HUES6 (cell line): ENCODE data around the gene WDR35.
A peak's percentile ranks its signal among the peaks of the same experiment; 100 is the strongest.
"Not testable (repeated sequence)": the region's sequence is repeated elsewhere in the genome, so short reads cannot be mapped to it uniquely, and the experiment has no call there.

Experiments
- H3K27ac ChIP-seq: 2 replicates; pipeline ENCODE4 v1.7.0; 2013; ENCODE audit warnings: low read depth, mild to moderate bottlenecking, low read length, inconsistent platforms
- H3K27me3 ChIP-seq: 2 replicates; pipeline ENCODE4 v1.6.1; 2013; ENCODE audit warnings: low read length; ENCODE audit not compliant: control insufficient read depth, insufficient read depth
- H3K36me3 ChIP-seq: 2 replicates; pipeline ENCODE4 v1.6.1; 2013; ENCODE audit warnings: low read length; ENCODE audit not compliant: control insufficient read depth, insufficient read depth
- H3K4me1 ChIP-seq: 2 replicates; pipeline ENCODE4 v1.6.1; 2013; ENCODE audit warnings: low read length; ENCODE audit not compliant: control insufficient read depth, insufficient read depth
- H3K4me3 ChIP-seq: 2 replicates; pipeline ENCODE4 v1.5.1; 2013; ENCODE audit warnings: low read depth, low read length
- H3K9ac ChIP-seq: one replicate; pipeline ENCODE4 v1.6.1; 2013; ENCODE audit warnings: mild to moderate bottlenecking, low read length
- H3K9me3 ChIP-seq: 2 replicates; pipeline ENCODE4 v1.6.1; 2013; ENCODE audit warnings: low read depth, low read length; ENCODE audit not compliant: control insufficient read depth, insufficient read depth

Gene WDR35

GRCh38 chr2:19880191-19880590, 109.7 kb downstream of the WDR35 start:
- not testable (repeated sequence) for H3K4me1 ChIP-seq, H3K36me3 ChIP-seq, H3K27me3 ChIP-seq, H3K27ac ChIP-seq, H3K9ac ChIP-seq, H3K9me3 ChIP-seq, H3K4me3 ChIP-seq

GRCh38 chr2:19879120-19879519, 110.8 kb downstream of the WDR35 start:
- Histone ChIP-seq H3K9me3 (no peaks in the 10 kb centered on the region), H3K4me3 (no peak overlapping the region), H3K27me3 (no peaks in the 10 kb centered on the region), H3K36me3 (no peaks in the 10 kb centered on the region), H3K4me1 (no peaks in the 10 kb centered on the region), H3K27ac (no peak overlapping the region), H3K9ac (no peak overlapping the region)

DNA sequence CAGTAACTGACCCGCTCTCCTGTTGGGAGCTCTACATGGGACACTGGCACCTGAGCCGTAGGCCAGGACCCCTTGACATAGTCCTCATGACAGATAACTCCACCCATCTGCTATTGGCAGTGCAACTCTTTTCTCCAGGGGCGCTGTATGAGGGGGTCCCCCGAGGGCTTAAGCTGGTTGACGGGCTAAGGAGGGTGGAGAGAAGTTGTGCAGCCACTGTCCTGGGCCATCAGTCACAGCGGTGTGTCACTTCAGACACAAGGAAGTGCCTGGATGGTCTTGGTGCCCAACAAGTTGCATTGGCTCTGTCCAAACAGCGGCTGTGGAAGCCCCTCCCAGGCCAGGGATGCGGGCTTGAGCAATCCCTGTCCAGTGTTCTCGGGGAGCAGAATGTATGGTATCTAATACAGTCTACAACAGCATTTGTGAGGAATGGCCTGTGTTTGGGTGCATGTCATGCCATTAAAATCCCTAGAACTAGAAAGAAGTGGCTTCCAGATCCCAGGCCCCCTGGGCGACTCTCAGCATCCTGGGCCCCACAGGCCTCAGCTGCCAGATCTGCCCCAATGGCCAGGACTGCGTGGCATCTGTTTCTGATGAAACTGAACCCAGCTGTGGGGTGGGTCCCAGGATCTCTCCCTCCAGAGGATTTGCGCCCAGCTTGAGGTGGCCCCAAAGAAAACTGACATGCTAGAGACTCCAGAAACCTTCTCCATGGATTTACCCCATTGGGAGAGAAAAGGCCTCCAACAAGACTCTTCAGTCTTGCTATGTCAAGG, 111.4 kb downstream of the WDR35 start:
- no peak overlapping the region for H3K4me3 ChIP-seq
- no peak overlapping the region for H3K27ac ChIP-seq
- H3K4me1 ChIP-seq: no peaks in the 10 kb centered on the region
- no peaks in the 10 kb centered on the region for H3K36me3 ChIP-seq
- H3K9ac ChIP-seq: no peak overlapping the region
- no peaks in the 10 kb centered on the region for H3K27me3 ChIP-seq
- no peaks in the 10 kb centered on the region for H3K9me3 ChIP-seq

DNA sequence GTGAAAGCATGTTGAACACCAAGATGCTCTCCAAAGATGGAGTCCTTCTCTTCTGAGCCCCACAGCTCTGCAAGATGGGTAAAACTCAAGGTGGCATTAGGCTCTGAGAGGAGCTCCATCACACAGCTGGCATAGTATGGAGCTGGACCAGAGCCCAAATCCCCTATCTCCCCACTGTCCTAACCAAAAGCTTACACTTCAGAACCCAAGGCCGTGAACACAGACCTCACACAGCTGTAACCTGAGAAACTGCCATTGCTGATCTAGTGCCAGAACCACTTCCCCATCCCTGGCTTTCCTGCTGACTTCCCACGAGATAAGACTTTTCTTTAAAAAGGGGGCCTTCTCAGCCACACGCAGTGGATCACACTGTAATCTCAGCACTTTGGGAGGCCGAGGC, 113.2 kb downstream of the WDR35 start:
- Histone ChIP-seq H3K27me3 (no peaks in the 10 kb centered on the region; the same call in 1 of the 2 replicates), H3K9me3 (no peaks in the 10 kb centered on the region), H3K4me3 (no peak overlapping the region), H3K4me1 (no peaks in the 10 kb centered on the region), H3K27ac (no peak overlapping the region), H3K9ac (no peak overlapping the region), H3K36me3 (no peaks in the 10 kb centered on the region)

DNA sequence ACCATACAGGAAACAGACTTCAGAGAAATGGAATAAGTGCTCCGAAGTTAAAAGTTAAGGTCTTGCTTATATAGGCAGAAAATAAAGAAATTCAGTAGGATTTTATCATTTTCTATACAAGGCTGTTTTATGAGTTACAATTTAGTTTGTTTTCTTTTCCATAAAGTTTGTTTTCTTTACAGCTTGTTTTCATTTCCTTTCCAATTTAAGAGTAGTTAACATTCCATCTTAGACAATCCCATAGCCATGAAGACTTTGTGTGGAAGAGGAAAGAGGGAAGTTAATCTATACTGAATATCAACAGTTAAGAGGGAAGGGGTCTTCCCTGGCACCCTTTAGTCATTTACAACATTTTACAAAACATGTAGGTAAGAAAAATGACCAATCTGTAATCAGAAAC, 114.6 kb downstream of the WDR35 start:
- no peak overlapping the region for H3K9ac ChIP-seq
- no peaks in the 10 kb centered on the region for H3K9me3 ChIP-seq
- peaks cover 3% of the 10 kb centered on the region for H3K27me3 ChIP-seq
- no peak overlapping the region for H3K27ac ChIP-seq
- no peak overlapping the region for H3K4me3 ChIP-seq
- no peaks in the 10 kb centered on the region for H3K4me1 ChIP-seq
- no peaks in the 10 kb centered on the region for H3K36me3 ChIP-seq

GRCh38 chr2:19874726-19875125, 115.2 kb downstream of the WDR35 start:
- H3K27ac ChIP-seq: no peak overlapping the region

GRCh38 chr2:19873014-19873413, 116.9 kb downstream of the WDR35 start:
- Histone ChIP-seq H3K4me1 (peaks cover 5% of the 10 kb centered on the region; the same call in 1 of the 2 replicates), H3K4me3 (no peak overlapping the region), H3K9ac (no peak overlapping the region), H3K27me3 (peaks cover 26% of the 10 kb centered on the region), H3K27ac (no peak overlapping the region), H3K9me3 (no peaks in the 10 kb centered on the region), H3K36me3 (no peaks in the 10 kb centered on the region)

More at GRCh38 chr2:19874726-19875125, 115.2 kb downstream of the WDR35 start:
- Histone ChIP-seq H3K4me1 (no peaks in the 10 kb centered on the region), H3K9me3 (no peaks in the 10 kb centered on the region), H3K4me3 (no peak overlapping the region), H3K36me3 (no peaks in the 10 kb centered on the region), H3K9ac (no peak overlapping the region), H3K27me3 (peaks cover 8% of the 10 kb centered on the region)

GRCh38 chr2:19872302-19872701, 117.6 kb downstream of the WDR35 start:
- Histone ChIP-seq H3K36me3 (no peaks in the 10 kb centered on the region), H3K27me3 (peaks cover 33% of the 10 kb centered on the region), H3K9me3 (no peaks in the 10 kb centered on the region), H3K4me3 (no peak overlapping the region), H3K27ac (no peak overlapping the region), H3K4me1 (peaks cover 5% of the 10 kb centered on the region; the same call in 1 of the 2 replicates), H3K9ac (no peak overlapping the region)

DNA sequence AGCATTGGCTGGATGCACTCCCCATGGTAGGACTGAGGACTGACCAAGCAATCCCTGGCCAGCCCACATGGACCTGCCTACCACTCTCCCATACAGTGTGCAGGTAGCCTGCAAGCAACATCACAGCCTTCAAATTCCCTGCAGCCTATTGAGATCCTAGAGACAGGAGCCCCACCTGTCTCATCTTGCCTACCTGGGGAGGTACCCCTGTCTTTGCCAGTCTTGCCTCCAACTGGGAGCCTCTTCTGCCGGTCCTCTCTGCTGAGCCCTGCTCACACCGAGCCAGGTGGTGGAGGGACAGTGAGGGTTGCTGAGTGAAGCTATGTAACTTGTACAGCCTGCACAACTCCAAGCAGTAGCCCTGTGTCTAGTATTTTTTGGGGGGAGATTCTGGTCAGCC, 118.1 kb downstream of the WDR35 start:
- no peak overlapping the region for H3K27ac ChIP-seq
- H3K27me3 ChIP-seq: peaks cover 37% of the 10 kb centered on the region
- H3K9ac ChIP-seq: no peak overlapping the region
- H3K9me3 ChIP-seq: no peaks in the 10 kb centered on the region
- no peak overlapping the region for H3K4me3 ChIP-seq
- peaks cover 5% of the 10 kb centered on the region; the same call in 1 of the 2 replicates for H3K4me1 ChIP-seq
- H3K36me3 ChIP-seq: no peaks in the 10 kb centered on the region

DNA sequence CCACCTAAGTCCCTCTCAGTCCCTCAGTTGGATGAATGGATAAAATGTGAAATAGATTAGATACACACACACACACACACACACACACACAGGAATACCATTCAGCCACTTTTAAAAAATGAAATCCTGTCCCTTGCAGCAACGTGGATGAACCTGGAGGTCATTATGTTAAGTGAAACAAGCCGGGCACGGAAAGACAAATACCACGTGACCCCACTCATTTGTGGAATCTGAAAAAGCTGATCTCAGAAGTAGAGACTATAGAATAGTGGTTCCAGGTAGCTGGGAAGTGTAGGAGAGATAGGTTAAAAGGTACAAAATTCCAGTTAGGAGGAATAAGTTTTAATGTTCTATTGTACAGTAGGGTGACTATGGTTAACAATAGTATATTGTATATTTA, 119.1 kb downstream of the WDR35 start:
- H3K9ac ChIP-seq: no peak overlapping the region
- H3K4me3 ChIP-seq: no peak overlapping the region
- no peak overlapping the region for H3K27ac ChIP-seq
- H3K9me3 ChIP-seq: no peaks in the 10 kb centered on the region
- no peaks in the 10 kb centered on the region for H3K36me3 ChIP-seq
- H3K4me1 ChIP-seq: peaks cover 5% of the 10 kb centered on the region; the same call in 1 of the 2 replicates
- peaks cover 42% of the 10 kb centered on the region for H3K27me3 ChIP-seq

GRCh38 chr2:19868701-19869580, 121.0 kb downstream of the WDR35 start:
- Histone ChIP-seq H3K36me3 (no peaks in the 10 kb centered on the region), H3K9ac (no peak overlapping the region), H3K27ac (no peak overlapping the region), H3K4me1 (peaks cover 5% of the 10 kb centered on the region; the same call in 1 of the 2 replicates), H3K9me3 (no peaks in the 10 kb centered on the region), H3K27me3 (peaks cover 42% of the 10 kb centered on the region), H3K4me3 (peak overlapping the region; percentile 77)
